SK-N-SH (cell line): ENCODE results near the gene HSD3B2. TPM values are rescaled to one million over a fixed set of nuclear protein-coding genes. Genes with fewer than 3 reads are reported as not detected.

Source experiments
- CTCF ChIA-PET: fragments of 300-600, 350-600 bp; formaldehyde crosslinking; extraction: SDS; loops from one replicate; lab custom pipeline; 2021; lab: Yijun Ruan, JAX
- POLR2A ChIA-PET: fragments of 350-600 bp; sonication (Branson Sonifier 250); formaldehyde crosslinking; extraction: SDS; loops from one replicate; lab custom pipeline; 2020; ENCODE audit warnings: antibody characterized with exemption, inconsistent platforms; lab: Yijun Ruan, JAX
- DNase-seq: peaks from one replicate; pipeline ENCODE4 v3.0.0; 2012
- H2AFZ ChIP-seq: fragments of 200-600 bp; sonication (generic); 2 replicates; pipeline ENCODE4 v1.8.1; 2016; ENCODE audit warnings: antibody characterized with exemption, mild to moderate bottlenecking, low read depth
- H3F3A ChIP-seq: fragments of 200-600 bp; sonication (generic); replicated peaks from 2 replicates; pipeline ENCODE3; 2016; ENCODE audit warnings: antibody characterized with exemption, mild to moderate bottlenecking; ENCODE audit not compliant: insufficient read depth
- H3K27ac ChIP-seq, 2 experiments: fragments of 200-500 bp in 1 of 2; fragments of 200-600 bp in 1 of 2; sonication (Bioruptor generic) in 1 of 2; sonication (generic), shearing (Covaris generic) in 1 of 2; 2 replicates each; pipeline versions ENCODE4 v1.5.1 to v1.6.1; 2014 to 2016; ENCODE audit warnings: low read depth in 2 of 2, inconsistent platforms in 1 of 2, low read length in 1 of 2, mild to moderate bottlenecking in 1 of 2, mixed read lengths in 1 of 2
- H3K27me3 ChIP-seq: fragments of 200-600 bp; sonication (generic), shearing (Covaris generic); 2 replicates; pipeline ENCODE4 v1.6.1; 2016; ENCODE audit warnings: mixed run types; ENCODE audit not compliant: insufficient read depth
- H3K36me3 ChIP-seq, 2 experiments: fragments of 200-500 bp in 1 of 2; fragments of 200-600 bp in 1 of 2; sonication (Bioruptor generic) in 1 of 2; sonication (generic) in 1 of 2; replicated peaks in 1 of 2; 2 replicates each; pipeline versions ENCODE3 to v1.5.1; 2014 to 2016; ENCODE audit warnings: low read length in 1 of 2, mild to moderate bottlenecking in 1 of 2; ENCODE audit not compliant: insufficient read depth in 2 of 2, control insufficient read depth in 1 of 2
- H3K4me1 ChIP-seq, 2 experiments: fragments of 200-500 bp in 1 of 2; fragments of 200-600 bp in 1 of 2; sonication (Bioruptor generic) in 1 of 2; sonication (generic), shearing (Covaris generic) in 1 of 2; 2 replicates each; pipeline versions ENCODE4 v1.5.1 to v1.6.1; 2014 to 2016; ENCODE audit warnings: low read depth in 1 of 2, low read length in 1 of 2, mixed run types in 1 of 2; ENCODE audit not compliant: insufficient read depth in 2 of 2, control insufficient read depth in 1 of 2
- H3K4me2 ChIP-seq: fragments of 200-600 bp; sonication (generic), shearing (Covaris generic); 2 replicates; pipeline ENCODE4 v1.6.1; 2017; ENCODE audit warnings: mixed run types
- H3K4me3 ChIP-seq, 2 experiments: fragments of 200-500 bp in 1 of 2; fragments of 200-600 bp in 1 of 2; sonication (Bioruptor generic) in 1 of 2; sonication (generic), shearing (Covaris generic) in 1 of 2; 2 replicates each; pipeline versions ENCODE4 v1.5.1 to v1.8.1; 2014 to 2016; ENCODE audit warnings: low read depth in 2 of 2, inconsistent platforms in 1 of 2, low read length in 1 of 2, mild to moderate bottlenecking in 1 of 2, mixed read lengths in 1 of 2, moderate library complexity in 1 of 2
- H3K79me2 ChIP-seq: fragments of 200-600 bp; sonication (generic); 2 replicates; pipeline ENCODE4 v1.8.1; 2017; ENCODE audit warnings: mild to moderate bottlenecking; ENCODE audit not compliant: insufficient read depth
- H3K9ac ChIP-seq: fragments of 200-600 bp; sonication (generic); 2 replicates; pipeline ENCODE4 v1.6.1; 2017; ENCODE audit warnings: mixed run types
- H3K9me2 ChIP-seq: fragments of 200-600 bp; sonication (generic); 2 replicates; pipeline ENCODE4 v1.6.1; 2017; ENCODE audit warnings: mixed run types
- H3K9me3 ChIP-seq: fragments of 200-600 bp; sonication (generic); 2 replicates; pipeline ENCODE4 v1.6.1; 2017; ENCODE audit warnings: mixed run types, mild to moderate bottlenecking, moderate library complexity
- H4K20me1 ChIP-seq: fragments of 200-600 bp; sonication (generic); 2 replicates; pipeline ENCODE4 v1.6.1; 2017; ENCODE audit warnings: mild to moderate bottlenecking, mixed run types; ENCODE audit not compliant: insufficient read depth
- ELF1 ChIP-seq: IDR thresholded peaks from 2 replicates; pipeline ENCODE4 v1.4.0; 2012
- EP300 ChIP-seq, 2 experiments: IDR thresholded peaks; 2 replicates each; pipeline versions ENCODE4 v1.4.0 to v1.6.1; 2012; ENCODE audit warnings: borderline replicate concordance in 1 of 2, low read depth in 1 of 2, low read length in 1 of 2
- EZH2phosphoT487 ChIP-seq: fragments of 200-600 bp; sonication (generic); IDR thresholded peaks from 2 replicates; pipeline ENCODE4 v1.6.1; 2017; ENCODE audit warnings: low read depth, mixed run types, mild to moderate bottlenecking, antibody characterized with exemption, moderate library complexity, borderline replicate concordance
- GABPA ChIP-seq: IDR thresholded peaks from 2 replicates; pipeline ENCODE4 v1.4.0; 2012; ENCODE audit warnings: low read depth, mild to moderate bottlenecking
- JUND ChIP-seq: IDR thresholded peaks from 2 replicates; pipeline ENCODE4 v1.4.0; 2012
- MXI1 ChIP-seq: IDR thresholded peaks from 2 replicates; pipeline ENCODE4 v1.6.1; 2012; ENCODE audit warnings: mild to moderate bottlenecking, low read depth, low read length, improper control_type of control experiment
- NFIC ChIP-seq: IDR thresholded peaks from 2 replicates; pipeline ENCODE4 v1.4.0; 2012; ENCODE audit warnings: borderline replicate concordance
- NRF1 ChIP-seq: IDR thresholded peaks from 2 replicates; pipeline ENCODE4 v1.6.1; 2012; ENCODE audit warnings: low read depth, mild to moderate bottlenecking, low read length
- RFX5 ChIP-seq: IDR thresholded peaks from 2 replicates; pipeline ENCODE4 v1.6.1; 2012; ENCODE audit warnings: mild to moderate bottlenecking, improper control_type of control experiment, low read length
- RXRA ChIP-seq: IDR thresholded peaks from 2 replicates; pipeline ENCODE4 v1.4.0; 2012; ENCODE audit warnings: low read depth, mild to moderate bottlenecking, borderline replicate concordance
- SMC3 ChIP-seq: IDR thresholded peaks from 2 replicates; pipeline ENCODE4 v1.6.1; 2012; ENCODE audit warnings: low read depth, low read length, improper control_type of control experiment
- TCF12 ChIP-seq: IDR thresholded peaks from 2 replicates; pipeline ENCODE4 v1.4.0; 2012
- WGBS: methylation state at CpG from one replicate; pipeline ENCODE4 v1.1.6; 2017; ENCODE audit warnings: low lambda C conversion rate; 5-methylcytosine and 5-hydroxymethylcytosine counted together
- polyA plus RNA-seq, 3 experiments: library from polyadenylated mRNA; depleted of rRNA; stranded (reverse); fragments of >200 nt; gene quantifications; 2 replicates each; pipeline ENCODE4 v1.2.3, GENCODE V29; 2012
- TF ChIP-seq, protein P1 (sequence below): fragments of 200-600 bp; sonication (generic); IDR thresholded peaks from 2 replicates; pipeline ENCODE4 v1.6.1; 2017; ENCODE audit warnings: antibody characterized with exemption, mild to moderate bottlenecking, moderate library complexity
- TF ChIP-seq, protein P2 (sequence below): IDR thresholded peaks from 2 replicates; pipeline ENCODE4 v1.6.1; 2012; ENCODE audit warnings: mild to moderate bottlenecking, low read depth, low read length, moderate library complexity
- TF ChIP-seq, protein P3 (sequence below): IDR thresholded peaks from 2 replicates; pipeline ENCODE4 v1.4.0; 2012; ENCODE audit warnings: low read depth, borderline replicate concordance

Gene HSD3B2
- polyA plus RNA-seq, 1 of the 3 experiments (the other 2 are of a cell fraction): not detected

DNA sequence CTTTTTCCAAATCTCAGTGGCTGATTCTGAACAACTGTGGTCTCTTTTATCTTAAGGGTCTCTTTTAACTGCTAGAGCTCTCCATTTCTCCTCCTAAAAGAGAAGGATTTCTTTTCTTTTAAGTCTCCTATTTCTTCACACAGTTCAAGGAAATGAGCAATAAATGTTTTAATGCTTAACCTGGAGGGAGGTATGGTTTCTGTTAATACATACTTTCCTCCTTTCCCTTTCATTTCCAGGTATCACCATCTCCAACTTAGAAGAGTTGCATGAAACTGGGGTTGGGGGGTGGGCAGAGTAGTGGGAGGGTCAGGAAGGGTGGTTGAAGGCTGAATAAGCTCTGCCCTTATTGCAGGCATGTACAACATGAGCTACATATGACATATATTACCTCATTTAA lies 31.4 kb downstream of the HSD3B2 start (continued):
- TF ChIP-seq, protein P1, sequence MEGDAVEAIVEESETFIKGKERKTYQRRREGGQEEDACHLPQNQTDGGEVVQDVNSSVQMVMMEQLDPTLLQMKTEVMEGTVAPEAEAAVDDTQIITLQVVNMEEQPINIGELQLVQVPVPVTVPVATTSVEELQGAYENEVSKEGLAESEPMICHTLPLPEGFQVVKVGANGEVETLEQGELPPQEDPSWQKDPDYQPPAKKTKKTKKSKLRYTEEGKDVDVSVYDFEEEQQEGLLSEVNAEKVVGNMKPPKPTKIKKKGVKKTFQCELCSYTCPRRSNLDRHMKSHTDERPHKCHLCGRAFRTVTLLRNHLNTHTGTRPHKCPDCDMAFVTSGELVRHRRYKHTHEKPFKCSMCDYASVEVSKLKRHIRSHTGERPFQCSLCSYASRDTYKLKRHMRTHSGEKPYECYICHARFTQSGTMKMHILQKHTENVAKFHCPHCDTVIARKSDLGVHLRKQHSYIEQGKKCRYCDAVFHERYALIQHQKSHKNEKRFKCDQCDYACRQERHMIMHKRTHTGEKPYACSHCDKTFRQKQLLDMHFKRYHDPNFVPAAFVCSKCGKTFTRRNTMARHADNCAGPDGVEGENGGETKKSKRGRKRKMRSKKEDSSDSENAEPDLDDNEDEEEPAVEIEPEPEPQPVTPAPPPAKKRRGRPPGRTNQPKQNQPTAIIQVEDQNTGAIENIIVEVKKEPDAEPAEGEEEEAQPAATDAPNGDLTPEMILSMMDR: no peak
- TF ChIP-seq NFIC (no peak), RFX5 (no peak)

DNA sequence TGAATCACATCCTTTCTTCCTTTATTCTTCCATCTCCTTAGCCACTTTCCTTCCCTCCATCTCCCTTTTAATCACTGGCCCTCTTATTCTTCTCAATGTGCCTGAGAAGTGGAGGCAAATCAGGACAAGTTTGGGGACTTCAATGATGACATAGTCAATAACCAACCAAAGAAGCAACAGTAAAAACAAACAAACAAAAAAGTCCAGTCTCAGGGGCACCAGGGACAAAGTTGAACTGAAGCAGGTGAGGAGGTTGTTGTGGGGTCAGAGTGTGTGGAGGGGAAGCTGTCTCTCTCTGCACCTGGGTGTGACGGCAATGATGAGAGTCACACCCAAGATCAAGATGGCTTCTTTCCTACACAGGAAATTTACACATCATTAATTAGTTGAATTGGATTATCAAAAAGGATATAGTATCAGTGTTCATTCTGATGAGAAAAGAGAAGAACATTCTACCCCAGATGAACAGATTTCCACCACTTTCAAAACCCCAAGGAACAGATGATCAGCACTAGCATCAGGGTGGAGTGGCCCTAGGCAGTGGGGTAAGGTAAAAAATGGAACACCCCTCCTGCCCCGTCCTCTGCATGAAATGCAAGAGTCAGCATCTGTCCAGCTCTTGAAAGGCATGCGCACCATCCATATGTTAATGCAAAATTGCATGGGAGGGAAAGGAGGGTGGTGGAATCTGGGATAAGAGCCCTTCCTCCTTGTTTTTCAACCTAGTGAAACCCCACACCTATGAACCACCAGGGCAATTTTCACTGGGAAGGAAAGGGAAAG lies 32.6 kb downstream of the HSD3B2 start:
- POLR2A ChIA-PET: no interaction called here
- H3K4me2 ChIP-seq: no peak overlapping the region
- TF ChIP-seq ELF1: no peak
- TF ChIP-seq GABPA: no peak
- no peak for TF ChIP-seq NRF1
- TF ChIP-seq, protein P2, sequence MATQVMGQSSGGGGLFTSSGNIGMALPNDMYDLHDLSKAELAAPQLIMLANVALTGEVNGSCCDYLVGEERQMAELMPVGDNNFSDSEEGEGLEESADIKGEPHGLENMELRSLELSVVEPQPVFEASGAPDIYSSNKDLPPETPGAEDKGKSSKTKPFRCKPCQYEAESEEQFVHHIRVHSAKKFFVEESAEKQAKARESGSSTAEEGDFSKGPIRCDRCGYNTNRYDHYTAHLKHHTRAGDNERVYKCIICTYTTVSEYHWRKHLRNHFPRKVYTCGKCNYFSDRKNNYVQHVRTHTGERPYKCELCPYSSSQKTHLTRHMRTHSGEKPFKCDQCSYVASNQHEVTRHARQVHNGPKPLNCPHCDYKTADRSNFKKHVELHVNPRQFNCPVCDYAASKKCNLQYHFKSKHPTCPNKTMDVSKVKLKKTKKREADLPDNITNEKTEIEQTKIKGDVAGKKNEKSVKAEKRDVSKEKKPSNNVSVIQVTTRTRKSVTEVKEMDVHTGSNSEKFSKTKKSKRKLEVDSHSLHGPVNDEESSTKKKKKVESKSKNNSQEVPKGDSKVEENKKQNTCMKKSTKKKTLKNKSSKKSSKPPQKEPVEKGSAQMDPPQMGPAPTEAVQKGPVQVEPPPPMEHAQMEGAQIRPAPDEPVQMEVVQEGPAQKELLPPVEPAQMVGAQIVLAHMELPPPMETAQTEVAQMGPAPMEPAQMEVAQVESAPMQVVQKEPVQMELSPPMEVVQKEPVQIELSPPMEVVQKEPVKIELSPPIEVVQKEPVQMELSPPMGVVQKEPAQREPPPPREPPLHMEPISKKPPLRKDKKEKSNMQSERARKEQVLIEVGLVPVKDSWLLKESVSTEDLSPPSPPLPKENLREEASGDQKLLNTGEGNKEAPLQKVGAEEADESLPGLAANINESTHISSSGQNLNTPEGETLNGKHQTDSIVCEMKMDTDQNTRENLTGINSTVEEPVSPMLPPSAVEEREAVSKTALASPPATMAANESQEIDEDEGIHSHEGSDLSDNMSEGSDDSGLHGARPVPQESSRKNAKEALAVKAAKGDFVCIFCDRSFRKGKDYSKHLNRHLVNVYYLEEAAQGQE: no peak
- TF ChIP-seq TCF12: no peak
- TF ChIP-seq, protein P3, sequence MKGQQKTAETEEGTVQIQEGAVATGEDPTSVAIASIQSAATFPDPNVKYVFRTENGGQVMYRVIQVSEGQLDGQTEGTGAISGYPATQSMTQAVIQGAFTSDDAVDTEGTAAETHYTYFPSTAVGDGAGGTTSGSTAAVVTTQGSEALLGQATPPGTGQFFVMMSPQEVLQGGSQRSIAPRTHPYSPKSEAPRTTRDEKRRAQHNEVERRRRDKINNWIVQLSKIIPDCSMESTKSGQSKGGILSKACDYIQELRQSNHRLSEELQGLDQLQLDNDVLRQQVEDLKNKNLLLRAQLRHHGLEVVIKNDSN: no peak
- no peak for TF ChIP-seq JUND
- TF ChIP-seq EZH2phosphoT487: no peak
- TF ChIP-seq, protein P1: no peak
- TF ChIP-seq RXRA: no peak
- TF ChIP-seq EP300 (IDR thresholded peaks at IDR 0.05; ENCODE audit: borderline replicate concordance in 1 of 2, low read depth in 1 of 2, low read length in 1 of 2): no peak
- no peak for TF ChIP-seq MXI1
- TF ChIP-seq SMC3: no peak
- H3K27ac ChIP-seq: no peak overlapping the region
- H3K4me1 ChIP-seq: no peaks in the 10 kb centered on the region
- no peak overlapping the region for H3K4me3 ChIP-seq
- no peaks in the 10 kb centered on the region for H3K9me2 ChIP-seq
- no peaks in the 10 kb centered on the region for H3K79me2 ChIP-seq
- no peaks in the 10 kb centered on the region for H3F3A ChIP-seq
- H4K20me1 ChIP-seq: no peaks in the 10 kb centered on the region
- H2AFZ ChIP-seq: no peak overlapping the region
- no peaks in the 10 kb centered on the region for H3K36me3 ChIP-seq
- 40% methylated on average over 3 of the region's 3 CpGs for WGBS
- CTCF ChIA-PET: interaction anchor here (0.6 to 1.0 kb wide), 3 partner anchors 8 to 685 kb away, joined by 3 read pairs; no protein-coding TSS in a partner anchor
- H3K27me3 ChIP-seq: peaks cover 9% of the 10 kb centered on the region
- H3K9me3 ChIP-seq: no peaks in the 10 kb centered on the region
- H3K9ac ChIP-seq: no peak overlapping the region
- DNase-seq: no peak
